Tibial nerve (tissue), 4 donors: ENCODE data around the gene PLCG2. TPM values are rescaled to one million over a fixed set of nuclear protein-coding genes. Genes with fewer than 3 reads are reported as not detected.

Source experiments
- DNase-seq, 2 donors: peaks; one replicate each; pipeline ENCODE4 v3.0.0-alpha.2; 2019; ENCODE audit warnings: low spot score in 2 of 2
- H3K27ac ChIP-seq, 4 donors: fragments of 200-600 bp; sonication (generic) in 3 of 4; one replicate each; pipeline ENCODE4 v1.5.1; 2017 to 2019; ENCODE audit warnings: mild to moderate bottlenecking in 1 of 4
- H3K27me3 ChIP-seq, 2 donors: fragments of 200-600 bp; sonication (generic) in 1 of 2; one replicate each; pipeline versions ENCODE4 v1.5.1 to v1.6.0; 2017 to 2019
- H3K36me3 ChIP-seq, 3 donors: fragments of 200-600 bp; sonication (generic); one replicate each; pipeline ENCODE4 v1.5.1; 2018 to 2019
- H3K4me1 ChIP-seq, 4 donors: fragments of 200-600 bp; sonication (generic) in 3 of 4; one replicate each; pipeline ENCODE4 v1.5.1; 2017 to 2019
- H3K4me3 ChIP-seq, 4 donors: fragments of 200-600 bp; sonication (generic) in 3 of 4; one replicate each; pipeline ENCODE4 v1.5.1; 2017 to 2019; ENCODE audit warnings: mild to moderate bottlenecking in 1 of 4, moderate library complexity in 1 of 4
- H3K9me3 ChIP-seq, 4 donors: fragments of 200-600 bp; sonication (generic) in 3 of 4; one replicate each; pipeline ENCODE4 v1.5.1; 2017 to 2019
- CTCF ChIP-seq, 5 experiments: fragments of 200-600 bp in 3 of 5; fragments of 450-650 bp in 2 of 5; sonication (generic) in 3 of 5; IDR thresholded peaks; one replicate each; pipeline ENCODE4 v1.5.1; 2016 to 2019; ENCODE audit warnings: antibody characterized with exemption in 5 of 5, mild to moderate bottlenecking in 3 of 5, moderate library complexity in 2 of 5
- EP300 ChIP-seq, 2 donors: sonication (generic); formaldehyde crosslinking; IDR thresholded peaks; one replicate each; pipeline ENCODE4 v1.6.1; 2017; ENCODE audit warnings: antibody characterized with exemption in 2 of 2, mild to moderate bottlenecking in 1 of 2
- POLR2A ChIP-seq, 2 donors: fragments of 450-650 bp; IDR thresholded peaks; one replicate each; pipeline ENCODE4 v1.6.1; 2017; ENCODE audit warnings: antibody characterized with exemption in 2 of 2, mild to moderate bottlenecking in 2 of 2, moderate library complexity in 2 of 2
- WGBS, 2 donors: methylation state at CpG; one replicate each; pipeline ENCODE4 v1.1.5; 2018; 5-methylcytosine and 5-hydroxymethylcytosine counted together
- total RNA-seq, 4 donors: library from RNA; depleted of rRNA; stranded (reverse); fragments of >200 nt; gene quantifications; one replicate each; pipeline ENCODE4 v1.1.0, GENCODE V29; 2016

PLCG2 gene
- total RNA-seq, 4 donors from 2014 or later: 13.0 to 28.5 (median 18.9) TPM

- DNase-seq: no peak
- no peaks in the 10 kb centered on the region for H3K27me3 ChIP-seq
- 75 to 81% methylated on average over 7 of the region's 7 CpGs for WGBS, 2 donors
These were observed 163.0 kb downstream of the PLCG2 start for GRCh38 chr16:81942007-81942601.

GRCh38 chr16:81945665-81946064, 166.6 kb downstream of the PLCG2 start:
- Histone ChIP-seq H3K36me3 (peaks cover 0 to 20% (median 0%) of the 10 kb centered on the region in 3 donors), H3K4me3 (no peak overlapping the region), H3K4me1 (no peaks in the 10 kb centered on the region), H3K27ac (no peak overlapping the region), H3K9me3 (peaks cover 0 to 1% (median 0%) of the 10 kb centered on the region in 4 donors), H3K27me3 (no peaks in the 10 kb centered on the region)
- WGBS, 2 donors: 62 to 90% methylated on average over 1 of the region's 1 CpG
- DNase-seq: no peak
- TF ChIP-seq EP300 (IDR thresholded peaks at IDR 0.05) (no peak), CTCF (IDR thresholded peaks at IDR 0.05) (no peak), POLR2A (IDR thresholded peaks at IDR 0.05) (no peak)

More at GRCh38 chr16:81942007-81942601, 163.0 kb downstream of the PLCG2 start:
- Histone ChIP-seq H3K4me3 (no peak overlapping the region), H3K9me3 (no peaks in the 10 kb centered on the region), H3K27ac (no peak overlapping the region), H3K36me3 (peaks cover 0 to 6% (median 0%) of the 10 kb centered on the region in 3 donors), H3K4me1 (peaks cover 0 to 7% (median 0%) of the 10 kb centered on the region in 4 donors)
- TF ChIP-seq EP300 (IDR thresholded peaks at IDR 0.05) (no peak), POLR2A (IDR thresholded peaks at IDR 0.05) (no peak), CTCF (IDR thresholded peaks at IDR 0.05) (no peak)

- Histone ChIP-seq H3K36me3 (peaks cover 0 to 20% (median 0%) of the 10 kb centered on the region in 3 donors), H3K27me3 (no peaks in the 10 kb centered on the region), H3K4me3 (no peak overlapping the region), H3K4me1 (no peaks in the 10 kb centered on the region), H3K9me3 (peaks cover 0 to 6% (median 2%) of the 10 kb centered on the region in 4 donors), H3K27ac (no peak overlapping the region)
- WGBS, 2 donors: 71 to 75% methylated on average over 5 of the region's 5 CpGs
- TF ChIP-seq EP300 (IDR thresholded peaks at IDR 0.05) (no peak), CTCF (IDR thresholded peaks at IDR 0.05) (no peak), POLR2A (IDR thresholded peaks at IDR 0.05) (no peak)
- DNase-seq: no peak
These were observed 167.1 kb downstream of the PLCG2 start for GRCh38 chr16:81946206-81946605.

- DNase-seq: no peak
- peaks cover 0 to 16% (median 0%) of the 10 kb centered on the region in 3 donors for H3K36me3 ChIP-seq
- TF ChIP-seq CTCF (IDR thresholded peaks at IDR 0.05) (no peak), POLR2A (IDR thresholded peaks at IDR 0.05) (no peak), EP300 (IDR thresholded peaks at IDR 0.05) (no peak)
- WGBS, 2 donors: 69 to 74% methylated on average over 2 of the region's 2 CpGs
- no peaks in the 10 kb centered on the region for H3K4me1 ChIP-seq
- no peak overlapping the region for H3K27ac ChIP-seq
- H3K4me3 ChIP-seq: no peak overlapping the region
- no peaks in the 10 kb centered on the region for H3K27me3 ChIP-seq
- H3K9me3 ChIP-seq: peaks cover 0 to 19% (median 5%) of the 10 kb centered on the region in 4 donors
These were observed 172.5 kb downstream of the PLCG2 start for GRCh38 chr16:81951564-81951963.

- no peak overlapping the region for H3K4me3 ChIP-seq
- no peaks in the 10 kb centered on the region for H3K27me3 ChIP-seq
- H3K36me3 ChIP-seq: peaks cover 0 to 10% (median 0%) of the 10 kb centered on the region in 3 donors
- peaks cover 0 to 11% (median 2%) of the 10 kb centered on the region in 4 donors for H3K9me3 ChIP-seq
- 71 to 78% methylated on average over 9 of the region's 9 CpGs for WGBS, 2 donors
- no peak for DNase-seq
- TF ChIP-seq CTCF (IDR thresholded peaks at IDR 0.05) (no peak), POLR2A (IDR thresholded peaks at IDR 0.05) (no peak), EP300 (IDR thresholded peaks at IDR 0.05) (no peak)
- H3K4me1 ChIP-seq: no peaks in the 10 kb centered on the region
- no peak overlapping the region for H3K27ac ChIP-seq
These were observed 177.3 kb downstream of the PLCG2 start for GRCh38 chr16:81956213-81956948.
